Prostate gland (tissue), 2 donors: ENCODE data around the gene CTBP1.

ENCODE experiments used
- POLR2AphosphoS5 ChIP-seq: sonication (generic); formaldehyde crosslinking; IDR thresholded peaks from one replicate; pipeline ENCODE4 v1.6.1; 2017; ENCODE audit warnings: antibody characterized with exemption
- TF ChIP-seq, protein P1 (sequence below), 4 experiments: fragments of 200-600 bp in 2 of 4; fragments of 450-650 bp in 2 of 4; sonication (generic) in 2 of 4; IDR thresholded peaks; 1 replicate in 3 of 4; 2 replicates in 1 of 4; pipeline ENCODE4 v1.5.1; 2016 to 2019; ENCODE audit warnings: antibody characterized with exemption in 4 of 4, mild to moderate bottlenecking in 2 of 4, moderate library complexity in 2 of 4

DNA sequence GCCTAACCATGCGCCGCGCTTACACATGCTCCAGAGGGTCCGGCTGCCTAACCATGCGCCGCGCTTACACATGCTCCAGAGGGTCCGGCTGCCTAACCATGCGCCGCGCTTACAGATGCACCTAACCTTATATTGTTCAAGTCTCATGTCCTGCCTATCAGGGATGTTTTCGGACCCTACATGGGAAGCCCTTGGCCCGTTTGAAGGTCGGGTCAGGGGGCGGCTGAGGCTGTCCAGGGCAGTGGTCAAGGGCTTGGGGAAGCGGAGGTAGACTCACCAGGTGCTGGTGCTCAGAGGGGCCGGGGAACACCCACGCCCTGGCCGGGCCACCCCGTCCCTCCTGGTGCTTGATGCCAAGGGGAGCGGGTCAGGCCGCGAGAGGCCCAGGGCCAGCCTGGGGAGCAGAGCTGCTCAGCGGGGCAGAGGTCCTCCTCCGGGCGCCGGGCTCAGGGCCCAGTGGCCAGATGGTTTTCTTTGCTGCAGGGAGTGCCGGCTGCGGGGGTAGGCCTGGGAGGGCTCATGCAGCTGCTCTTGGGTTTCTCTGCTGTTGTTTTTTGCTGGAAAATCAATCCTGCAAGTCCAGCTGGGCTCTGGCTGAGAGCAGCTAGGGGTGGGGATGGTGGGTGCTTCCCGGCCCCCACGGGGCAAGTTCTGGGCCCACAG is 41.2 kb downstream of the CTBP1 start:
- TF ChIP-seq, protein P1, sequence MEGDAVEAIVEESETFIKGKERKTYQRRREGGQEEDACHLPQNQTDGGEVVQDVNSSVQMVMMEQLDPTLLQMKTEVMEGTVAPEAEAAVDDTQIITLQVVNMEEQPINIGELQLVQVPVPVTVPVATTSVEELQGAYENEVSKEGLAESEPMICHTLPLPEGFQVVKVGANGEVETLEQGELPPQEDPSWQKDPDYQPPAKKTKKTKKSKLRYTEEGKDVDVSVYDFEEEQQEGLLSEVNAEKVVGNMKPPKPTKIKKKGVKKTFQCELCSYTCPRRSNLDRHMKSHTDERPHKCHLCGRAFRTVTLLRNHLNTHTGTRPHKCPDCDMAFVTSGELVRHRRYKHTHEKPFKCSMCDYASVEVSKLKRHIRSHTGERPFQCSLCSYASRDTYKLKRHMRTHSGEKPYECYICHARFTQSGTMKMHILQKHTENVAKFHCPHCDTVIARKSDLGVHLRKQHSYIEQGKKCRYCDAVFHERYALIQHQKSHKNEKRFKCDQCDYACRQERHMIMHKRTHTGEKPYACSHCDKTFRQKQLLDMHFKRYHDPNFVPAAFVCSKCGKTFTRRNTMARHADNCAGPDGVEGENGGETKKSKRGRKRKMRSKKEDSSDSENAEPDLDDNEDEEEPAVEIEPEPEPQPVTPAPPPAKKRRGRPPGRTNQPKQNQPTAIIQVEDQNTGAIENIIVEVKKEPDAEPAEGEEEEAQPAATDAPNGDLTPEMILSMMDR (IDR thresholded peaks at IDR 0.05): no peak
- no peak for TF ChIP-seq POLR2AphosphoS5
